ENCODE data around the gene PARVA. TPM values are rescaled to one million over a fixed set of nuclear protein-coding genes. Genes with fewer than 3 reads are reported as not detected.

Gene PARVA
- total RNA-seq, 1 donor from 2014 or later = 53.3 TPM

- Mint-ChIP-seq H3K36me3 (ENCODE audit: low read depth, unreplicated experiment) (no peaks in the 10 kb centered on the region), H3K9me3 (ENCODE audit: unreplicated experiment) (no peaks in the 10 kb centered on the region), H3K27me3 (ENCODE audit: unreplicated experiment) (no peaks in the 10 kb centered on the region), H3K4me1 (ENCODE audit: unreplicated experiment) (peaks cover 6% of the 10 kb centered on the region), H3K4me3 (ENCODE audit: unreplicated experiment) (no peak overlapping the region), H3K27ac (ENCODE audit: unreplicated experiment) (no peak overlapping the region)
- no peak for TF ChIP-seq CTCF (IDR thresholded peaks at IDR 0.05; ENCODE audit: unreplicated experiment)
- DNase-seq (ENCODE audit: low spot score) = no peak
Measured at GRCh38 chr11:12417691-12418611, 40.6 kb downstream of the PARVA start.

GRCh38 chr11:12420040-12420439 is 42.7 kb downstream of the PARVA start:
- peaks cover 6% of the 10 kb centered on the region for H3K4me1 Mint-ChIP-seq (ENCODE audit: unreplicated experiment)
- H3K9me3 Mint-ChIP-seq (ENCODE audit: unreplicated experiment) = no peaks in the 10 kb centered on the region
- no peaks in the 10 kb centered on the region for H3K27me3 Mint-ChIP-seq (ENCODE audit: unreplicated experiment)
- H3K4me3 Mint-ChIP-seq (ENCODE audit: unreplicated experiment) = no peak overlapping the region
- no peaks in the 10 kb centered on the region for H3K36me3 Mint-ChIP-seq (ENCODE audit: low read depth, unreplicated experiment)
- no peak for TF ChIP-seq CTCF (IDR thresholded peaks at IDR 0.05; ENCODE audit: unreplicated experiment)
- DNase-seq (ENCODE audit: low spot score) = no peak
- H3K27ac Mint-ChIP-seq (ENCODE audit: unreplicated experiment) = no peak overlapping the region

GRCh38 chr11:12420706-12421105 is 43.3 kb downstream of the PARVA start:
- H3K4me1 Mint-ChIP-seq (ENCODE audit: unreplicated experiment) = peaks cover 6% of the 10 kb centered on the region
- no peaks in the 10 kb centered on the region for H3K27me3 Mint-ChIP-seq (ENCODE audit: unreplicated experiment)
- H3K9me3 Mint-ChIP-seq (ENCODE audit: unreplicated experiment) = no peaks in the 10 kb centered on the region
- no peaks in the 10 kb centered on the region for H3K36me3 Mint-ChIP-seq (ENCODE audit: low read depth, unreplicated experiment)
- no peak for DNase-seq (ENCODE audit: low spot score)
- H3K4me3 Mint-ChIP-seq (ENCODE audit: unreplicated experiment) = no peak overlapping the region
- no peak overlapping the region for H3K27ac Mint-ChIP-seq (ENCODE audit: unreplicated experiment)
- no peak for TF ChIP-seq CTCF (IDR thresholded peaks at IDR 0.05; ENCODE audit: unreplicated experiment)

- TF ChIP-seq CTCF (IDR thresholded peaks at IDR 0.05; ENCODE audit: unreplicated experiment) = no peak
- Mint-ChIP-seq H3K4me1 (ENCODE audit: unreplicated experiment) (peaks cover 3% of the 10 kb centered on the region), H3K36me3 (ENCODE audit: low read depth, unreplicated experiment) (no peaks in the 10 kb centered on the region), H3K27ac (ENCODE audit: unreplicated experiment) (no peak overlapping the region), H3K4me3 (ENCODE audit: unreplicated experiment) (no peak overlapping the region), H3K9me3 (ENCODE audit: unreplicated experiment) (no peaks in the 10 kb centered on the region), H3K27me3 (ENCODE audit: unreplicated experiment) (no peaks in the 10 kb centered on the region)
- no peak for DNase-seq (ENCODE audit: low spot score)
Measured at GRCh38 chr11:12421386-12421785, 44.0 kb downstream of the PARVA start.

- no peak for TF ChIP-seq CTCF (IDR thresholded peaks at IDR 0.05; ENCODE audit: unreplicated experiment)
Measured at GRCh38 chr11:12426176-12426575, 48.8 kb downstream of the PARVA start.

More at GRCh38 chr11:12426176-12426575, 48.8 kb downstream of the PARVA start:
- H3K9me3 Mint-ChIP-seq (ENCODE audit: unreplicated experiment) = no peaks in the 10 kb centered on the region
- DNase-seq (ENCODE audit: low spot score) = no peak
- no peaks in the 10 kb centered on the region for H3K36me3 Mint-ChIP-seq (ENCODE audit: low read depth, unreplicated experiment)
- no peak overlapping the region for H3K4me3 Mint-ChIP-seq (ENCODE audit: unreplicated experiment)
- no peak overlapping the region for H3K27ac Mint-ChIP-seq (ENCODE audit: unreplicated experiment)
- no peaks in the 10 kb centered on the region for H3K27me3 Mint-ChIP-seq (ENCODE audit: unreplicated experiment)
- peaks cover 6% of the 10 kb centered on the region for H3K4me1 Mint-ChIP-seq (ENCODE audit: unreplicated experiment)

All from endothelial cell (in vitro differentiated cells).